Breast epithelium (tissue), 4 donors: ENCODE data around the gene GLRA2. TPM values are rescaled to one million over a fixed set of nuclear protein-coding genes. Genes with fewer than 3 reads are reported as not detected.

ENCODE experiments used
- DNase-seq, 2 donors: peaks; one replicate each; pipeline ENCODE4 v3.0.0-alpha.2; 2019; ENCODE audit warnings: low spot score in 2 of 2
- H3K27ac ChIP-seq, 2 donors: fragments of 200-600 bp; sonication (generic) in 1 of 2; one replicate each; pipeline ENCODE4 v1.5.1; 2016 to 2019; ENCODE audit warnings: mild to moderate bottlenecking in 1 of 2
- H3K27me3 ChIP-seq, 2 donors: fragments of 200-600 bp; sonication (generic) in 1 of 2; one replicate each; pipeline versions ENCODE4 v1.5.1 to v1.6.0; 2017 to 2019; ENCODE audit warnings: control low read depth in 1 of 2, mild to moderate bottlenecking in 1 of 2
- H3K36me3 ChIP-seq: fragments of 200-600 bp; one replicate; pipeline ENCODE4 v1.5.1; 2019
- H3K4me1 ChIP-seq, 2 donors: fragments of 200-600 bp; sonication (generic); one replicate each; pipeline ENCODE4 v1.5.1; 2016 to 2019; ENCODE audit warnings: control low read depth in 1 of 2
- H3K4me3 ChIP-seq, 3 donors: fragments of 200-600 bp; sonication (generic); 1 replicate in 2 of 3; 2 replicates in 1 of 3; pipeline ENCODE4 v1.5.1; 2016 to 2019; ENCODE audit warnings: mild to moderate bottlenecking in 3 of 3, moderate library complexity in 2 of 3
- H3K9me3 ChIP-seq, 2 donors: fragments of 200-600 bp; sonication (generic) in 1 of 2; one replicate each; pipeline ENCODE4 v1.5.1; 2016 to 2019; ENCODE audit warnings: control low read depth in 1 of 2
- CTCF ChIP-seq, 3 donors: fragments of 450-650 bp; IDR thresholded peaks; one replicate each; pipeline ENCODE4 v1.5.1; 2016 to 2017; ENCODE audit warnings: antibody characterized with exemption in 3 of 3, mild to moderate bottlenecking in 3 of 3, moderate library complexity in 3 of 3
- POLR2A ChIP-seq: fragments of 450-650 bp; IDR thresholded peaks from one replicate; pipeline ENCODE4 v1.6.1; 2016; ENCODE audit warnings: antibody characterized with exemption, mild to moderate bottlenecking, moderate library complexity
- POLR2AphosphoS5 ChIP-seq, 3 donors: sonication (generic); formaldehyde crosslinking; IDR thresholded peaks; one replicate each; pipeline ENCODE4 v1.6.1; 2017; ENCODE audit warnings: antibody characterized with exemption in 3 of 3
- intact Hi-C: fragments of 100-400 bp; cut with DNase I; formaldehyde crosslinking; loops from one replicate; pipeline ENCODE4 v1.15.1; 2023; ENCODE audit warnings: low total_unique reads
- total RNA-seq, 3 donors: library from RNA; depleted of rRNA; stranded (reverse); fragments of >200 nt; gene quantifications; one replicate each; pipeline ENCODE4 v1.1.0, GENCODE V29; 2016

Gene GLRA2
- total RNA-seq, 3 donors from 2014 or later, result not detected

GRCh38 chrX:14509325-14510057 lies 19.8 kb upstream of the GLRA2 start:
- Histone ChIP-seq H3K9me3 (peaks cover 0 to 8% of the 10 kb centered on the region in 2 donors), H3K27me3 (peaks cover 0 to 3% of the 10 kb centered on the region in 2 donors), H3K36me3 (no peaks in the 10 kb centered on the region), H3K27ac (no peak overlapping the region), H3K4me3 (no peak overlapping the region), H3K4me1 (no peaks in the 10 kb centered on the region)
- intact Hi-C loops, result no loop called here
- TF ChIP-seq CTCF (IDR thresholded peaks at IDR 0.05) (no peak), POLR2A (no peak), POLR2AphosphoS5 (IDR thresholded peaks at IDR 0.05) (no peak)
- no peak for DNase-seq

- Histone ChIP-seq H3K4me3 (peak overlapping the region in 1 of 3 donors; percentile 36), H3K4me1 (no peaks in the 10 kb centered on the region), H3K9me3 (no peaks in the 10 kb centered on the region), H3K27ac (no peak overlapping the region), H3K36me3 (no peaks in the 10 kb centered on the region), H3K27me3 (peaks cover 0 to 25% of the 10 kb centered on the region in 2 donors)
- intact Hi-C loops, result loop anchor here (5.0 kb wide), 1 partner anchor 834 kb away; no protein-coding TSS in a partner anchor
- DNase-seq, result peak in 1 of 2 donors; percentile 20
- TF ChIP-seq POLR2A, result no peak
- TF ChIP-seq CTCF (IDR thresholded peaks at IDR 0.05), result peak in 2 of 3 donors; percentile 9 to 24
- no peak for TF ChIP-seq POLR2AphosphoS5 (IDR thresholded peaks at IDR 0.05)
These were observed 577 bp upstream of the GLRA2 start for GRCh38 chrX:14528629-14529289.

DNA sequence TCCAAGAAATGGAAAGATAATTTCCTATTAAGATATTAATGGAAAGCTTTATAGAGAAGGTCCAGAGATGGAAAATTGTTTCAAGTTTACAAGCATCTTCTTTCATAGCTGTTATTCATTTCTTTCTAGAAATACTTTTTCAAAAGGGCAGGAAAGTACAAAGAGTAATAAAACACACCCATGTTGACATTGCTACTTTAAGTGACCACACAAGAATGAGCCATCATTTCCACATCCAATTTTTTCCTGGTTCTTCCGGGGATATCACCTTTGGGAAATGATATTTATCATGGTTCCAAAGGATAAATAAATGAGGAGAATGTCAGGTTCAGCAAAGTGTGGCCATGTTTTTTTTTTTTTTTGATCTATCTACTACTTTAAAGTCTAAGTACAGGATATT lies 4.5 kb downstream of the GLRA2 start:
- intact Hi-C loops, result no loop called here

GRCh38 chrX:14546190-14546589 lies 16.9 kb downstream of the GLRA2 start:
- Histone ChIP-seq H3K27ac (no peak overlapping the region), H3K36me3 (no peaks in the 10 kb centered on the region), H3K4me1 (no peaks in the 10 kb centered on the region), H3K4me3 (no peak overlapping the region), H3K9me3 (no peaks in the 10 kb centered on the region), H3K27me3 (peaks cover 0 to 7% of the 10 kb centered on the region in 2 donors)
- DNase-seq, result no peak
- intact Hi-C loops, result no loop called here
- TF ChIP-seq POLR2AphosphoS5 (IDR thresholded peaks at IDR 0.05) (no peak), POLR2A (no peak), CTCF (IDR thresholded peaks at IDR 0.05) (no peak)

More for the DNA sequence above, 4.5 kb downstream of the GLRA2 start:
- H3K27ac ChIP-seq, result no peak overlapping the region
- H3K4me3 ChIP-seq, result no peak overlapping the region
- no peaks in the 10 kb centered on the region for H3K36me3 ChIP-seq
- H3K4me1 ChIP-seq, result no peaks in the 10 kb centered on the region
- no peak for DNase-seq
- TF ChIP-seq POLR2A (no peak), POLR2AphosphoS5 (IDR thresholded peaks at IDR 0.05) (no peak), CTCF (IDR thresholded peaks at IDR 0.05) (no peak)
- H3K27me3 ChIP-seq, result peaks cover 0 to 30% of the 10 kb centered on the region in 2 donors
- no peaks in the 10 kb centered on the region for H3K9me3 ChIP-seq

DNA sequence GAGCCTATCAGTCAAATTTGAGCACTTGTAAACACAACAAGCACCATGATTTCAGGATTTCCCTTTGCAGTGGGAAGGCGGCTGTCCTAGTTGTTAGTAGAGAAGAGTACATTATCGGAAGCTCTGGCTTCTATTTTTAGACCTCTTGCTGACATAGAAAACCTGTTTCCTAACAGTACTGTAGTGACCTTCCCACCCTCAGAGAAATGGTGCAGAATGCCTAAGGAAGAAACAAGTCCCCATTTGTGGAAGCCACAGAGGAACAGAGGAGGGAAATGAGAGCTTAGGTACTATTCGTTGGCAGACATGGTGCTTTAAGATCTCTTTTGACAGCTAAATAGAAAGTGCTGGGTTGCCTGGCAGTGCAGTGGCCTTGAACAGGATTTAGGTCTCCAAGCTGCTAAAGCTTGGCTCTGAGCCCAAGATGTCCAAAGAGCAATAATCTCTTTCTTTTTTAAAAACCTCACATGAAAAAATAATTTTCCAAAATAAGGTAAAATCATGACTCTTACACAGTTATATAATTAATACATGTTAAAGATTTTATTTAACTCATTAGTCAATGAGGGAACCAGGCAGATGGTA lies 24.9 kb downstream of the GLRA2 start:
- H3K9me3 ChIP-seq, result no peaks in the 10 kb centered on the region
- no peak for DNase-seq
- H3K27me3 ChIP-seq, result peaks cover 0 to 11% of the 10 kb centered on the region in 2 donors
- H3K36me3 ChIP-seq, result no peaks in the 10 kb centered on the region
- TF ChIP-seq CTCF (IDR thresholded peaks at IDR 0.05) (no peak), POLR2AphosphoS5 (IDR thresholded peaks at IDR 0.05) (no peak), POLR2A (no peak)
- H3K4me1 ChIP-seq, result no peaks in the 10 kb centered on the region
- intact Hi-C loops, result no loop called here
- no peak overlapping the region for H3K27ac ChIP-seq
- H3K4me3 ChIP-seq, result no peak overlapping the region
